ENCODE data around the gene TARS3.
"Not testable (repeated sequence)": the region's sequence is repeated elsewhere in the genome, so short reads cannot be mapped to it uniquely, and the experiment has no call there.

Gene TARS3

DNA sequence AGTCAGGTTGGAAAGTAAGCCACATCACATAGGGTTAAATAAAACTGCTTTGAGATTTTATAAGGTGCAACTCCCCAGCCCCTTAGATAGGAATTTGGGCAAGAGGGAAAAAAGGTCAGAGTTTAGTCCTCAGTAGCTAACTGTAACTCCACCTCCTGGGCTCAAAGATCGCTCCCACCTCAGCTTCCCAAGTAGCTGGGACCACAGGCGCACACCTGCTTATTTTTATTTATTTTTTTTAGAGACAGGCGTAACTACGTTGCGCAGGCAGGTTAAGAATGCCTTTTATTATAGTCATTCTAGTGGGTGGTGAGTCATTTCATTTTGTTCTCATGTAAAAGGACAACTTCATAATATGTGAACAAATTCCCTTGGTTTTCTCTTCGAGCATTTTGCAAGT is 86.8 kb downstream of the TARS3 start:
- H2BK5ac ChIP-seq (ENCODE audit: low read length), result no peak overlapping the region
- no peak overlapping the region for H3K27ac ChIP-seq (ENCODE audit: low read depth, low read length)
- no peak overlapping the region for H3K18ac ChIP-seq (ENCODE audit: low read length)
- H2BK120ac ChIP-seq (ENCODE audit: low read depth, low read length), result no peak overlapping the region
- no peak overlapping the region for H2BK15ac ChIP-seq (replicated peaks; ENCODE audit: low read depth)
- H3K36me3 ChIP-seq (ENCODE audit: control insufficient read depth, insufficient read depth, low read length), result no peaks in the 10 kb centered on the region
- H3K4ac ChIP-seq (ENCODE audit: low read depth, low read length), result no peak overlapping the region
- DNase-seq, result no peak
- no peaks in the 10 kb centered on the region for H3K27me3 ChIP-seq (ENCODE audit: insufficient read depth, low read length, poor library complexity)
- no peak overlapping the region for H3K4me3 ChIP-seq (ENCODE audit: low read length)
- H2AK5ac ChIP-seq (ENCODE audit: low read length), result no peak overlapping the region
- H3K56ac ChIP-seq (ENCODE audit: low read length), result no peak overlapping the region
- no CpG with 5 or more reads among the region's 6 CpGs for WGBS (ENCODE audit: extremely low coverage, insufficient coverage, low lambda C conversion rate)
- no peaks in the 10 kb centered on the region for H3K4me1 ChIP-seq (ENCODE audit: control insufficient read depth, low read depth, low read length)
- peaks cover 2% of the 10 kb centered on the region for H3K79me1 ChIP-seq (ENCODE audit: low read length)
- H3K9ac ChIP-seq (ENCODE audit: low read length), result no peak overlapping the region
- H4K8ac ChIP-seq (ENCODE audit: low read depth, low read length), result no peak overlapping the region
- no peaks in the 10 kb centered on the region for H3K79me2 ChIP-seq (ENCODE audit: control insufficient read depth, insufficient read depth, low read length)
- H3K4me2 ChIP-seq (ENCODE audit: low read length), result no peak overlapping the region
- H4K5ac ChIP-seq (ENCODE audit: low read length), result no peak overlapping the region
- no peak overlapping the region for H3K23ac ChIP-seq (ENCODE audit: low read length)

DNA sequence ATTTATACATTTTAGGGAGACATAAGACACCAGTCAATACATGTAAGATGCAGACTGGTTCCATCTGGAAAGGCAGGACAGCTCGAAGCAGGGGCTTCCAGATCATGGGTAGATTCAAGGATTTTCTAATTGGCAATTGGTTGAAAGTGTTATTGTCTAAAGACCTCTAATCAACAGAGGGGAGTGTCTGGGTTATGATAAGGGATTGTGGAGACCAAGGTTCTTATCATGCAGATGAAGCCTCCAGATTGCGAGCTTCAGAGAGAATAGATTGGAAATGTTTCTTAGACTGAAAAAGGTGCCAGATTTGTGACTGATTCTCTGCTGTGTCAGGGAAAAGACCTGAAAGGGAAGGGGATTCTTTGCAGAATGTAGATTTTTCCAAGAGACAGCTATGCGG is 87.2 kb downstream of the TARS3 start:
- Histone ChIP-seq H3K79me1 (ENCODE audit: low read length) (peaks cover 2% of the 10 kb centered on the region), H4K8ac (ENCODE audit: low read depth, low read length) (no peak overlapping the region), H3K27ac (ENCODE audit: low read depth, low read length) (no peak overlapping the region), H3K4me2 (ENCODE audit: low read length) (no peak overlapping the region), H4K5ac (ENCODE audit: low read length) (no peak overlapping the region), H3K4me3 (ENCODE audit: low read length) (no peak overlapping the region), H3K4me1 (ENCODE audit: control insufficient read depth, low read depth, low read length) (no peaks in the 10 kb centered on the region), H3K18ac (ENCODE audit: low read length) (no peak overlapping the region), H3K27me3 (ENCODE audit: insufficient read depth, low read length, poor library complexity) (no peaks in the 10 kb centered on the region), H3K36me3 (ENCODE audit: control insufficient read depth, insufficient read depth, low read length) (no peaks in the 10 kb centered on the region), H3K23ac (ENCODE audit: low read length) (no peak overlapping the region), H2BK120ac (ENCODE audit: low read depth, low read length) (no peak overlapping the region), H3K56ac (ENCODE audit: low read length) (no peak overlapping the region), H2BK5ac (ENCODE audit: low read length) (no peak overlapping the region), H2AK5ac (ENCODE audit: low read length) (no peak overlapping the region), H3K4ac (ENCODE audit: low read depth, low read length) (no peak overlapping the region), H2BK15ac (replicated peaks; ENCODE audit: low read depth) (no peak overlapping the region), H3K9ac (ENCODE audit: low read length) (no peak overlapping the region), H3K79me2 (ENCODE audit: control insufficient read depth, insufficient read depth, low read length) (no peaks in the 10 kb centered on the region)
- peak; percentile 76 for DNase-seq
- no CpG with 5 or more reads among the region's 3 CpGs for WGBS (ENCODE audit: extremely low coverage, insufficient coverage, low lambda C conversion rate)

DNA sequence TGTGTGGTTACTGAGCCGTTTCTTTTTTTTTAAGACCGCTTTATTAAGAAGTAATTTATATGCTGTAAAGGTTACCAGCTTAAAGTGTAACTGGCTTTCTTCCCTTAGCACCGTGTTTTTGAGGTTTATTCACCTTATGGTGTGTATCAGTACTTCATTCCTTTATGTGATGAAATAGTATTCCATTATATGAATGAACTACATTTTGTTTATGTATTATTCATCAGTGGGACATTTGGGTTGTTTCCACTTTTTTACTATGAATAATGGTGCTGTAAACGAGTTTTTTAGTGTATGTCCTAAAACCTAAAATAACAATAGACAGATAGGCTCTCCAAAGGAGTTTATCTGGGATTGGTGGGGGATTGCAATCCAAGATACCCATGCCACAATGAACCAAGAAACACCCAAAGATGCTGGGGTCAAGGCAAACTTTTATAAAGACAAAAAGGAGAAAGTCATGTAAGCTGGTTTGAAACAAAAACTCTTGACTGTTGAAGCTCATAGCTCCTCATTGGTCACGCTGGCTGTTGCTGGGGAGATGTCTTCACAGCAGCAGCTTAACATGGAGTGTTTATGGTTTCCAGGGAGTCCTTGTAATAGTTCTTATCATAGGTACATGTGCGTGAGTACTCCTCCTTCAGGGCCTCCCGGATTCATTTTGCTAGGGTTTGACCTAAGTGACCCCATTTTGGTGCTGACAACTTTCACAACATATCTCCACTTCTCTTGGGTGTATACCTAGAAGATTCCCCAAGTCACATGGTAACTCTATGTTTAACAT is 88.1 kb downstream of the TARS3 start:
- no peaks in the 10 kb centered on the region for H3K79me2 ChIP-seq (ENCODE audit: control insufficient read depth, insufficient read depth, low read length)
- H3K4me3 ChIP-seq (ENCODE audit: low read length), result no peak overlapping the region
- no peak overlapping the region for H3K4ac ChIP-seq (ENCODE audit: low read depth, low read length)
- H3K23ac ChIP-seq (ENCODE audit: low read length), result no peak overlapping the region
- peak; percentile 16 for DNase-seq
- H3K4me2 ChIP-seq (ENCODE audit: low read length), result no peak overlapping the region
- H4K5ac ChIP-seq (ENCODE audit: low read length), result no peak overlapping the region
- H3K4me1 ChIP-seq (ENCODE audit: control insufficient read depth, low read depth, low read length), result no peaks in the 10 kb centered on the region
- no peak overlapping the region for H2AK5ac ChIP-seq (ENCODE audit: low read length)
- no peak overlapping the region for H4K8ac ChIP-seq (ENCODE audit: low read depth, low read length)
- H2BK5ac ChIP-seq (ENCODE audit: low read length), result no peak overlapping the region
- H3K79me1 ChIP-seq (ENCODE audit: low read length), result peaks cover 2% of the 10 kb centered on the region
- H2BK15ac ChIP-seq (replicated peaks; ENCODE audit: low read depth), result no peak overlapping the region
- no peak overlapping the region for H3K56ac ChIP-seq (ENCODE audit: low read length)
- WGBS (ENCODE audit: extremely low coverage, insufficient coverage, low lambda C conversion rate), result no CpG with 5 or more reads among the region's 7 CpGs
- no peak overlapping the region for H3K9ac ChIP-seq (ENCODE audit: low read length)
- no peak overlapping the region for H2BK120ac ChIP-seq (ENCODE audit: low read depth, low read length)
- no peaks in the 10 kb centered on the region for H3K36me3 ChIP-seq (ENCODE audit: control insufficient read depth, insufficient read depth, low read length)
- H3K27me3 ChIP-seq (ENCODE audit: insufficient read depth, low read length, poor library complexity), result no peaks in the 10 kb centered on the region
- no peak overlapping the region for H3K27ac ChIP-seq (ENCODE audit: low read depth, low read length)
- no peak overlapping the region for H3K18ac ChIP-seq (ENCODE audit: low read length)

DNA sequence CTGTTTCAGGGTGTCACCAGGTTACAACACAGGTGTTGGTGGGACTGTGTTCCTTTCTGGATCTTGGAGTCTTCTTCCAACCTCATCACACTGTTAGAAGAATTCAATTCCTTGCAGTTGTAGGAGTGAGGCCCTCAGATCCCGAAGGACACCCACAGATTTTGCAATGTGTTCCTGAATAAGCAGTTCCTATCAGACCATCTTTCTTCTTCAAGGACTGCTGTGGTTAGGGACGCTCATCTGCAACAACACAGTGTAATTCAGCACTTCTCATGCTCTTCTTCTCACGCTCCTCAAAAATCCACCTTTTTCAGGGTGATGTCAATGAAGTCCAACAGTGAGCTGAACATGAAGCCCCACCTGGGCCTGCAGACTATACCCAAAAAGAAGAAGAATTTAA is 90.9 kb downstream of the TARS3 start:
- no peaks in the 10 kb centered on the region for H3K27me3 ChIP-seq (ENCODE audit: insufficient read depth, low read length, poor library complexity)
- no peak overlapping the region for H2BK15ac ChIP-seq (replicated peaks; ENCODE audit: low read depth)
- no peak overlapping the region for H2BK120ac ChIP-seq (ENCODE audit: low read depth, low read length)
- H3K4me2 ChIP-seq (ENCODE audit: low read length), result no peak overlapping the region
- no peak overlapping the region for H4K8ac ChIP-seq (ENCODE audit: low read depth, low read length)
- H3K4me3 ChIP-seq (ENCODE audit: low read length), result no peak overlapping the region
- H3K56ac ChIP-seq (ENCODE audit: low read length), result no peak overlapping the region
- no peak overlapping the region for H2AK5ac ChIP-seq (ENCODE audit: low read length)
- no CpG with 5 or more reads among the region's 3 CpGs for WGBS (ENCODE audit: extremely low coverage, insufficient coverage, low lambda C conversion rate)
- H3K4ac ChIP-seq (ENCODE audit: low read depth, low read length), result no peak overlapping the region
- no peak overlapping the region for H3K9ac ChIP-seq (ENCODE audit: low read length)
- H3K18ac ChIP-seq (ENCODE audit: low read length), result no peak overlapping the region
- no peaks in the 10 kb centered on the region for H3K36me3 ChIP-seq (ENCODE audit: control insufficient read depth, insufficient read depth, low read length)
- H2BK5ac ChIP-seq (ENCODE audit: low read length), result no peak overlapping the region
- H4K5ac ChIP-seq (ENCODE audit: low read length), result no peak overlapping the region
- no peak overlapping the region for H3K27ac ChIP-seq (ENCODE audit: low read depth, low read length)
- H3K23ac ChIP-seq (ENCODE audit: low read length), result no peak overlapping the region
- no peaks in the 10 kb centered on the region for H3K79me2 ChIP-seq (ENCODE audit: control insufficient read depth, insufficient read depth, low read length)
- no peaks in the 10 kb centered on the region for H3K4me1 ChIP-seq (ENCODE audit: control insufficient read depth, low read depth, low read length)
- no peak for DNase-seq
- no peaks in the 10 kb centered on the region for H3K79me1 ChIP-seq (ENCODE audit: low read length)

DNA sequence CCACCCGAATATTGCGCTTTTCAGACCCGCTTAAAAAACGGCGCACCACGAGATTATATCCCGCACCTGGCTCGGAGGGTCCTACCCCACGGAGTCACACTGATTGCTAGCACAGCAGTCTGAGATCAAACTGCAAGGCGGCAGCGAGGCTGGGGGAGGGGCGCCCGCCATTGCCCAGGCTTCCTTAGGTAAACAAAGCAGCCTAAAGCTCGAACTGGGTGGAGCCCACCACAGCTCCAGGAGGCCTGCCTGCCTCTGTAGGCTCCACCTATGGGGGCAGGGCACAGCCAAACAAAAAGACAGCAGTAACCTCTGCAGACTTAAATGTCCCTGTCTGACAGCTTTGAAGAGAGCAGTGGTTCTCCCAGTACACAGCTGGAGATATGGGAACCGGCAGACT is 97.5 kb downstream of the TARS3 start:
- not testable (repeated sequence) for H3K79me1 ChIP-seq (ENCODE audit: low read length); H4K5ac ChIP-seq (ENCODE audit: low read length); H2BK5ac ChIP-seq (ENCODE audit: low read length); H3K4ac ChIP-seq (ENCODE audit: low read depth, low read length); H2AK5ac ChIP-seq (ENCODE audit: low read length); H3K79me2 ChIP-seq (ENCODE audit: control insufficient read depth, insufficient read depth, low read length); H3K18ac ChIP-seq (ENCODE audit: low read length); H3K4me1 ChIP-seq (ENCODE audit: control insufficient read depth, low read depth, low read length); H3K36me3 ChIP-seq (ENCODE audit: control insufficient read depth, insufficient read depth, low read length); H3K27ac ChIP-seq (ENCODE audit: low read depth, low read length); H2BK120ac ChIP-seq (ENCODE audit: low read depth, low read length); H2BK15ac ChIP-seq (replicated peaks; ENCODE audit: low read depth); H3K9ac ChIP-seq (ENCODE audit: low read length); H3K4me3 ChIP-seq (ENCODE audit: low read length); H4K8ac ChIP-seq (ENCODE audit: low read depth, low read length); H3K27me3 ChIP-seq (ENCODE audit: insufficient read depth, low read length, poor library complexity); H3K56ac ChIP-seq (ENCODE audit: low read length); H3K23ac ChIP-seq (ENCODE audit: low read length); H3K4me2 ChIP-seq (ENCODE audit: low read length); DNase-seq
- WGBS (ENCODE audit: extremely low coverage, insufficient coverage, low lambda C conversion rate), result no CpG with 5 or more reads among the region's 15 CpGs

DNA sequence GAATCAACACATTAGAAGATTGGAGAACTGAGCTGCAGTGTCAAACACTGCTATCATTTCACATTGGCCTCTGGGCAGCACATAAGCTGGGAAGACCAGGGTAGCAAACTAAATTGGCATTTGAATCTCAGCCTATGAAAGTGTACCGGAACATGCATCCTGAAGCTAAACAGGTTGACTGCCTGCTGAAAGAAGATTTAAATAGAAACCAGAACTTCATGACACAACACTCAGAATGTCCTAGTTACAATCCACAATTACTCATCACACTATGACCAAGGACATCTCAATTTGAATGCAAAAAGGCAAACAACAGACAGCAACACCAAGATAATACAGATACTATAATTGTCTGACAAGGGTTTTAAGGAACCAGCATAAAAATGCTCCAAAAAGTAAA is 98.3 kb downstream of the TARS3 start:
- Histone ChIP-seq H3K4me2 (ENCODE audit: low read length) (no peak overlapping the region), H3K18ac (ENCODE audit: low read length) (no peak overlapping the region), H2BK15ac (replicated peaks; ENCODE audit: low read depth) (no peak overlapping the region), H3K23ac (ENCODE audit: low read length) (no peak overlapping the region), H3K4ac (ENCODE audit: low read depth, low read length) (no peak overlapping the region), H3K56ac (ENCODE audit: low read length) (no peak overlapping the region), H2AK5ac (ENCODE audit: low read length) (no peak overlapping the region), H4K5ac (ENCODE audit: low read length) (no peak overlapping the region), H3K27ac (ENCODE audit: low read depth, low read length) (no peak overlapping the region), H3K9ac (ENCODE audit: low read length) (no peak overlapping the region), H2BK120ac (ENCODE audit: low read depth, low read length) (no peak overlapping the region), H2BK5ac (ENCODE audit: low read length) (no peak overlapping the region), H3K36me3 (ENCODE audit: control insufficient read depth, insufficient read depth, low read length) (no peaks in the 10 kb centered on the region), H4K8ac (ENCODE audit: low read depth, low read length) (no peak overlapping the region), H3K4me1 (ENCODE audit: control insufficient read depth, low read depth, low read length) (no peaks in the 10 kb centered on the region), H3K79me1 (ENCODE audit: low read length) (no peaks in the 10 kb centered on the region), H3K79me2 (ENCODE audit: control insufficient read depth, insufficient read depth, low read length) (no peaks in the 10 kb centered on the region), H3K4me3 (ENCODE audit: low read length) (no peak overlapping the region), H3K27me3 (ENCODE audit: insufficient read depth, low read length, poor library complexity) (no peaks in the 10 kb centered on the region)
- DNase-seq, result no peak
- no CpG with 5 or more reads among the region's 1 CpG for WGBS (ENCODE audit: extremely low coverage, insufficient coverage, low lambda C conversion rate)
